ENCODE measurements around the gene VPS50.

- no peak for TF ChIP-seq EZH2 (IDR thresholded peaks at IDR 0.05)
- peak; percentile 35 to 70 (median 63); a peak in 5 of 6 replicates for TF ChIP-seq CTCF (IDR thresholded peaks at IDR 0.05 in 2 of 3, conservative IDR thresholded peaks at IDR 0.05 in 1 of 3; ENCODE audit: borderline replicate concordance in 1 of 3, insufficient read depth in 1 of 3, low read depth in 2 of 3, low read length in 2 of 3)
- no peak for TF ChIP-seq EGR1 (IDR thresholded peaks at IDR 0.05; ENCODE audit: low read depth)
- TF ChIP-seq RAD21 (IDR thresholded peaks at IDR 0.05; ENCODE audit: low read depth), result peak; percentile 72
- TF ChIP-seq ZNF274 (IDR thresholded peaks at IDR 0.05; ENCODE audit: low read depth, low read length), result no peak
- TF ChIP-seq ZFX (IDR thresholded peaks at IDR 0.05), result no peak
- TF ChIP-seq POLR2AphosphoS5 (IDR thresholded peaks at IDR 0.05; ENCODE audit: low read depth, low read length), result no peak
These were observed 13.6 kb downstream of the VPS50 start for GRCh38 chr7:93245525-93246432.
